Measurements from ENCODE around the gene UNC5B. TPM values are rescaled to one million over a fixed set of nuclear protein-coding genes. Genes with fewer than 3 reads are reported as not detected.

Gene UNC5B
- total RNA-seq, 1 donor from 2014 or later: 231 TPM

DNA sequence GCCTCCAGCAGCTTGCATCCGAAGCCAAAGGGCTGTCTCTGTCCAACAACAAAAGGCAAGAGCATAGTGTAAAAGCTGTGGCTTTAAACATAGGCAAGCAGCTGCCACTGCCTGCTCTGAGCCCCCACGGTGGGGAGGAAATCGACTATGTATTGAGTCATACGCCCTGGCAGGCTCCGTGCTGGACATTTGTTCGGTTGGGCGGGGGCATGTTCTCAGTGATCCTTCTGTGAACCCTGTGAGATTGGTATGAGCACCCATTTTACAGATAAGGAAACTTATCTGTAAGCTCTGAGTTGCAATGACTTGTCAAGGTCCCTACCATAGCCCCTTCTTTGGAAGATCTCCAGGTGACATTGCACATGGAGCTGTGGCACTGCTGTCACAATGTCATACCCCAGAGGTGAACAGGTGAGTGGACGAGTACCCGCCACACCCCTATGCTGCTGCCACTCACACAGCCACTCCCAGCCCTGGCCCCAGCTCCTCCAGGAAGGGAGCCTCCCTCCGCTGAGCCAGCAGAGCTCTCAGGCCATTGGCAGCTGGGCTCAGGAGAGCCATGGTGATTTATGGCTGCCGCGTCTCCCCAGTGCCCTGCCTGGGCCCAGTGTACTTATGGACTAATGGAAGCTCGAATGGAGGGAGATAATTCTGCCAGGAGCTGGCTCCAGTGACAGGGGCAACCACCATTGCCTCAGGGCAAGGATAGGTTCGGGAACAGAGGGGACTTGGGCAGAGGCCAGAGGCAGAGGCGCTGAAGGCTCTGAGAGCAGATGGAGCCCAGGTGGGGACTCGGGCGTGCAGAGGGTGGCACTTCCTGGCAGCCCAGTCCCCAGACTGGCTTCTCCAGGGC, 43.7 kb downstream of the UNC5B start:
- DNase-seq (ENCODE audit: low spot score): no peak
- H3K9me3 Mint-ChIP-seq (ENCODE audit: unreplicated experiment): no peaks in the 10 kb centered on the region
- TF ChIP-seq, protein P1, sequence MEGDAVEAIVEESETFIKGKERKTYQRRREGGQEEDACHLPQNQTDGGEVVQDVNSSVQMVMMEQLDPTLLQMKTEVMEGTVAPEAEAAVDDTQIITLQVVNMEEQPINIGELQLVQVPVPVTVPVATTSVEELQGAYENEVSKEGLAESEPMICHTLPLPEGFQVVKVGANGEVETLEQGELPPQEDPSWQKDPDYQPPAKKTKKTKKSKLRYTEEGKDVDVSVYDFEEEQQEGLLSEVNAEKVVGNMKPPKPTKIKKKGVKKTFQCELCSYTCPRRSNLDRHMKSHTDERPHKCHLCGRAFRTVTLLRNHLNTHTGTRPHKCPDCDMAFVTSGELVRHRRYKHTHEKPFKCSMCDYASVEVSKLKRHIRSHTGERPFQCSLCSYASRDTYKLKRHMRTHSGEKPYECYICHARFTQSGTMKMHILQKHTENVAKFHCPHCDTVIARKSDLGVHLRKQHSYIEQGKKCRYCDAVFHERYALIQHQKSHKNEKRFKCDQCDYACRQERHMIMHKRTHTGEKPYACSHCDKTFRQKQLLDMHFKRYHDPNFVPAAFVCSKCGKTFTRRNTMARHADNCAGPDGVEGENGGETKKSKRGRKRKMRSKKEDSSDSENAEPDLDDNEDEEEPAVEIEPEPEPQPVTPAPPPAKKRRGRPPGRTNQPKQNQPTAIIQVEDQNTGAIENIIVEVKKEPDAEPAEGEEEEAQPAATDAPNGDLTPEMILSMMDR (IDR thresholded peaks at IDR 0.05; ENCODE audit: unreplicated experiment): no peak
- H3K4me3 Mint-ChIP-seq (ENCODE audit: unreplicated experiment): peak overlapping the region; percentile 59
- H3K36me3 Mint-ChIP-seq (ENCODE audit: low read depth, unreplicated experiment): peaks cover 5% of the 10 kb centered on the region
- peaks cover 44% of the 10 kb centered on the region for H3K27me3 Mint-ChIP-seq (ENCODE audit: unreplicated experiment)
- peak overlapping the region; percentile 93 for H3K27ac Mint-ChIP-seq (ENCODE audit: unreplicated experiment)
- peaks cover 84% of the 10 kb centered on the region for H3K4me1 Mint-ChIP-seq (ENCODE audit: unreplicated experiment)

DNA sequence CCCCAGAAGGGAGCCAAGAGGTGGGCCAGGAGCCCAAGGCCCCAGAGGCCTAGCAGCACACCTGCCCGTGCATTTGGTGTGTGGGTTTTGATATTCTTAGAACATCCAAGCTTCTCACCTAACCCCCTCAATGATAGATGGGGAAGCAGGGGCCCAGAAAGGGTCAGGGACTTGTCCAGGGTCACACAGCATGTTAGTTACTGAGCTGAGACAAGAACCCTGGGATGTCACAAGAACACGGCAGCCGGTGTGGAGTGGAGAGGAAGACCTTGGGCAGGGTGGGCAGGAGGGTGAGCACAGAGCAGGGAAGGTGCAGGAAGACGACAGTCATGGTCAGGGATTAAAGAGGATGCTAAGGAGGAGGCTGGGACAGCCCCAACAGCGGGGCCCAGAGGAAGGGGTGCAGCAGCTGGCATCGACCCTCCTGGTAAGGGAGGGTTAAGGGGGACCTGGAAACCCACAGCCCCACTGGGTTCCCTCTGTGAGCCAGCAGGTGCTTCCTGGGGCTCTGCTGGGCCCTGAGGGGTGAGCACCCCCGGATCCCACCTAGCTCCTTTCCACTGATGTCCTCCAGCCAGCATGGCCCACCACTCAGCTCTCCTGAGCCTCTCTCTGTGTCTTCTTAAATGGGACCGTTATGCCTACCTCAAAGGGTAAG, 44.4 kb downstream of the UNC5B start:
- peak overlapping the region; percentile 37 for H3K4me3 Mint-ChIP-seq (ENCODE audit: unreplicated experiment)
- DNase-seq (ENCODE audit: low spot score): no peak
- peaks cover 44% of the 10 kb centered on the region for H3K27me3 Mint-ChIP-seq (ENCODE audit: unreplicated experiment)
- peaks cover 5% of the 10 kb centered on the region for H3K36me3 Mint-ChIP-seq (ENCODE audit: low read depth, unreplicated experiment)
- peaks cover 84% of the 10 kb centered on the region for H3K4me1 Mint-ChIP-seq (ENCODE audit: unreplicated experiment)
- H3K27ac Mint-ChIP-seq (ENCODE audit: unreplicated experiment): peak overlapping the region; percentile 48
- TF ChIP-seq, protein P1 (IDR thresholded peaks at IDR 0.05; ENCODE audit: unreplicated experiment): no peak
- no peaks in the 10 kb centered on the region for H3K9me3 Mint-ChIP-seq (ENCODE audit: unreplicated experiment)

DNA sequence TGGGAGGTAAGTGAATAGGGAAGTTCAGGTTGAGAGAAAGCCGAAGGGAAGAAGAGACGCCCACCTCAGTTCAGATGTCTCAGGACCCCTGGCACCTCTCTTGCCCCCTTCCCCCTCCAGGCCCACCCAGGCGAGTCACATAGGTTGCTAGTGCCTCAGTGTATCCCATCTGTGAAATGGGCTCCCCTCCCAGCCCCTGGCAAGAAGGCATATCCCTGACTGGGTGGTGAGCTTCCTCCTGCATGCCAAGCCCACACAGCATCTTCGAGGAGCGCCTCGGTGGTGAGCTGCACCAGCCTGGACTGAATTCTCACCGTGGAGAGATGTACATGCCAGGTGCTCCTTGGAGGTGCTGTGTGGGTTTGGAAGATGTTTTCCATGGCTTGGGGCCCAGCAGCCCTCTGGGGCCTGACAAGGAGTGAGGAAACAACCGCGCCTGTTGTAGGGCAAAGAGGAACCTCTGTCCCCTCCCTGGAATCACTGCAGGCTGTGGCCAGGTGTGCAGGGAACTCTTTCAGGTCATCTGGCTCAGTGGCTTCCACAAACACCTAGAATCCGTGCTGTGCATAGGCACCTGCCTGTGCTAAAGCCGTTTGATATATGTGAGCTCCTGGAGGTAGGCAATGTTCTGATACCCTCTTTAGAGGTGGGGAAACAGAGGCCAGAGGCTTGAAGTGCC, 45.1 kb downstream of the UNC5B start:
- H3K4me1 Mint-ChIP-seq (ENCODE audit: unreplicated experiment): peaks cover 84% of the 10 kb centered on the region
- peaks cover 39% of the 10 kb centered on the region for H3K27me3 Mint-ChIP-seq (ENCODE audit: unreplicated experiment)
- TF ChIP-seq, protein P1 (IDR thresholded peaks at IDR 0.05; ENCODE audit: unreplicated experiment): no peak
- H3K36me3 Mint-ChIP-seq (ENCODE audit: low read depth, unreplicated experiment): peaks cover 5% of the 10 kb centered on the region
- no peaks in the 10 kb centered on the region for H3K9me3 Mint-ChIP-seq (ENCODE audit: unreplicated experiment)
- H3K4me3 Mint-ChIP-seq (ENCODE audit: unreplicated experiment): peak overlapping the region; percentile 37
- H3K27ac Mint-ChIP-seq (ENCODE audit: unreplicated experiment): peak overlapping the region; percentile 48
- DNase-seq (ENCODE audit: low spot score): no peak

DNA sequence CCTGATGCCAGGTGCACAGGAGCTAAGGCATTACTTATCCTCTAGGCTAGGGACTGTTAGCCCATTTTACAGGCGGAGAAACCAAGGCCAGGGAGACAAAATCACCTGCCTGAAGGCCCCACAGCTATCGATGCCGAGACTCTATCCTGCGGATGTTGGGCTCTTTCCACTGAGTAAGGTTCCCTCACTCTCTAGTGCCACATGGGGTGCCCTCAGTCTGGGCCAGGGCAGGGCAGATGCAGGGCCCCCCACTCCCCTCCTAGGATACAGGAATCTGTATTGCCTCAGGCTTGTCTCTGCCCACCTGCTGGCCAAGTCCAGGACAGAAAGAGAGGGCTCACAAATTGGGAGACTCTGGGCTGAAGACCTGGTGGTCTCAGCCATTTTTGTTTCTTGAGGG, 45.7 kb downstream of the UNC5B start:
- no peaks in the 10 kb centered on the region for H3K9me3 Mint-ChIP-seq (ENCODE audit: unreplicated experiment)
- peaks cover 84% of the 10 kb centered on the region for H3K4me1 Mint-ChIP-seq (ENCODE audit: unreplicated experiment)
- H3K27ac Mint-ChIP-seq (ENCODE audit: unreplicated experiment): no peak overlapping the region
- peaks cover 39% of the 10 kb centered on the region for H3K27me3 Mint-ChIP-seq (ENCODE audit: unreplicated experiment)
- H3K36me3 Mint-ChIP-seq (ENCODE audit: low read depth, unreplicated experiment): peaks cover 5% of the 10 kb centered on the region
- TF ChIP-seq, protein P1 (IDR thresholded peaks at IDR 0.05; ENCODE audit: unreplicated experiment): no peak
- no peak overlapping the region for H3K4me3 Mint-ChIP-seq (ENCODE audit: unreplicated experiment)
- no peak for DNase-seq (ENCODE audit: low spot score)
